Thymus (tissue), 11 donors: ENCODE measurements around the gene LITAFD. TPM values are rescaled to one million over a fixed set of nuclear protein-coding genes. Genes with fewer than 3 reads are reported as not detected.
A peak's percentile ranks its signal among the peaks of the same experiment; 100 is the strongest.

Experiments
- DNase-seq, 9 donors: peaks; one replicate each; pipeline ENCODE4 v3.0.0-alpha.2; 2013; ENCODE audit warnings: low spot score in 9 of 9, low read depth in 6 of 9, missing footprints in 1 of 9
- H3K27ac ChIP-seq, 2 donors: one replicate each; pipeline ENCODE4 v1.5.1; 2013; ENCODE audit warnings: control low read depth in 1 of 2, low read depth in 1 of 2, low read length in 1 of 2, mild to moderate bottlenecking in 1 of 2, moderate library complexity in 1 of 2
- H3K27me3 ChIP-seq, 2 donors: one replicate each; pipeline ENCODE4 v1.5.1; 2013; ENCODE audit warnings: low read length in 1 of 2; ENCODE audit not compliant: control insufficient read depth in 2 of 2, insufficient read depth in 1 of 2
- H3K36me3 ChIP-seq, 2 donors: one replicate each; pipeline ENCODE4 v1.5.1; 2013; ENCODE audit warnings: low read length in 1 of 2, mild to moderate bottlenecking in 1 of 2, moderate library complexity in 1 of 2; ENCODE audit not compliant: control insufficient read depth in 2 of 2, insufficient read depth in 2 of 2
- H3K4me1 ChIP-seq, 2 donors: one replicate each; pipeline ENCODE4 v1.5.1; 2013; ENCODE audit warnings: low read length in 2 of 2; ENCODE audit not compliant: control insufficient read depth in 2 of 2, insufficient read depth in 2 of 2
- H3K4me3 ChIP-seq, 2 donors: one replicate each; pipeline ENCODE4 v1.5.1; 2013; ENCODE audit warnings: low read length in 2 of 2, control low read depth in 1 of 2, mild to moderate bottlenecking in 1 of 2
- H3K9me3 ChIP-seq, 2 donors: one replicate each; pipeline ENCODE4 v1.5.1; 2013; ENCODE audit warnings: low read length in 1 of 2, mild to moderate bottlenecking in 1 of 2; ENCODE audit not compliant: control insufficient read depth in 2 of 2, insufficient read depth in 1 of 2
- WGBS: extraction: QIAGEN DNeasy Blood & Tissue Kit; methylation state at CpG from one replicate; pipeline ENCODE4 v1.1.7; 2013; 5-methylcytosine and 5-hydroxymethylcytosine counted together
- polyA plus RNA-seq: library from polyadenylated mRNA; stranded (reverse); fragments of 200-250 nt; gene quantifications from one replicate; pipeline ENCODE4 v1.2.3, GENCODE V29; 2013
- total RNA-seq: library from RNA; stranded (reverse); fragments of 120-200 nt; gene quantifications from one replicate; pipeline ENCODE4 v1.2.4, GENCODE V29; 2013
- donor health status: healthy.

LITAFD gene
- total and polyA plus RNA-seq, 2 donors, result not detected

GRCh38 chr16:8877894-8878522 lies 4.1 kb upstream of the LITAFD start:
- peaks cover 3% of the 10 kb centered on the region in 2 donors for H3K4me1 ChIP-seq
- no peak overlapping the region for H3K4me3 ChIP-seq
- peak overlapping the region in 1 of 2 donors; percentile 33 for H3K27ac ChIP-seq
- no peaks in the 10 kb centered on the region for H3K27me3 ChIP-seq
- no peaks in the 10 kb centered on the region for H3K36me3 ChIP-seq
- WGBS, result 83% methylated on average over 8 of the region's 8 CpGs
- no peaks in the 10 kb centered on the region for H3K9me3 ChIP-seq
- DNase-seq, result no peak

- peaks cover 3% of the 10 kb centered on the region in 2 donors for H3K4me1 ChIP-seq
- H3K9me3 ChIP-seq, result no peaks in the 10 kb centered on the region
- H3K4me3 ChIP-seq, result no peak overlapping the region
- H3K27ac ChIP-seq, result peak overlapping the region in 1 of 2 donors; percentile 33
- 90% methylated on average over 6 of the region's 6 CpGs for WGBS
- H3K27me3 ChIP-seq, result no peaks in the 10 kb centered on the region
- no peak for DNase-seq
- H3K36me3 ChIP-seq, result no peaks in the 10 kb centered on the region
Observed at GRCh38 chr16:8878523-8878911, 3.6 kb upstream of the LITAFD start.

- DNase-seq, result no peak
- Histone ChIP-seq H3K27ac (no peak overlapping the region), H3K4me3 (no peak overlapping the region), H3K36me3 (no peaks in the 10 kb centered on the region), H3K9me3 (no peaks in the 10 kb centered on the region), H3K4me1 (peaks cover 3% of the 10 kb centered on the region in 2 donors), H3K27me3 (peaks cover 0 to 11% of the 10 kb centered on the region in 2 donors)
- WGBS, result 95% methylated on average over 8 of the region's 8 CpGs
Observed at GRCh38 chr16:8880839-8881510, 1.2 kb upstream of the LITAFD start.

DNA sequence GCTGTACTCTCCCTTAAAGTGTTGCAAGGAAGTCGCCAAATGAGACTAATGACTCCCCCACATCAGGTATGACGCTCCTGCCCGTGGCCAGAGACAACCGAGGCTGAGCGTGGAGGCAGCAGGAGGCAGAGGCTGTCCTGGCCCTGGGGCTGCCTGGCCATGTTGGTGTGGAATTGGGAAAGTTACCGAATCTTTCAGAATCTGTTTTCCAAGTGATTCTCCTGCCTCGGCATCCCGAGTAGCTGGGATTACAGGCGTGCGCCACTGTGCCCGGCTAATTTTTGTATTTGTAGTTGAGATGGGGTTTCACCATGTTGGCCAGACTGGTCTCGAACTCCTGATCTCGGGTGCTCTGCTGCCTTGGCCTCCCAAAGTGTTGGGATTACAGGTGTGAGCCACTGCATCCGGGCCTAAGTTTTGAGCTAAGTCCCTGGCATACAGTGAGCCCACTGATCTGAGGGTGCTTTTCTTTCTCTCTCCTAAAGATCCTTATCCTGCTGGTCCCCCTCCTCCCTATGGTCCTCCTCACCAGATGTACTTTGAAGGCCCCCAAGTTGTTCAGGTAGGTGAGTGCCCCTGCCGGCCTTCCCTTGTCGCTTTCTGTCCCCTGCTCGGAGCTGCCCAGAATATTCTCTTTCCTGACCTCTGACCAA lies 700 bp downstream of the LITAFD start:
- Histone ChIP-seq H3K27ac (no peak overlapping the region), H3K27me3 (peaks cover 0 to 19% of the 10 kb centered on the region in 2 donors), H3K9me3 (no peaks in the 10 kb centered on the region), H3K4me1 (peaks cover 3% of the 10 kb centered on the region in 2 donors), H3K36me3 (peaks cover 1 to 6% of the 10 kb centered on the region in 2 donors), H3K4me3 (no peak overlapping the region)
- DNase-seq, result no peak
- 93% methylated on average over 17 of the region's 17 CpGs for WGBS

DNA sequence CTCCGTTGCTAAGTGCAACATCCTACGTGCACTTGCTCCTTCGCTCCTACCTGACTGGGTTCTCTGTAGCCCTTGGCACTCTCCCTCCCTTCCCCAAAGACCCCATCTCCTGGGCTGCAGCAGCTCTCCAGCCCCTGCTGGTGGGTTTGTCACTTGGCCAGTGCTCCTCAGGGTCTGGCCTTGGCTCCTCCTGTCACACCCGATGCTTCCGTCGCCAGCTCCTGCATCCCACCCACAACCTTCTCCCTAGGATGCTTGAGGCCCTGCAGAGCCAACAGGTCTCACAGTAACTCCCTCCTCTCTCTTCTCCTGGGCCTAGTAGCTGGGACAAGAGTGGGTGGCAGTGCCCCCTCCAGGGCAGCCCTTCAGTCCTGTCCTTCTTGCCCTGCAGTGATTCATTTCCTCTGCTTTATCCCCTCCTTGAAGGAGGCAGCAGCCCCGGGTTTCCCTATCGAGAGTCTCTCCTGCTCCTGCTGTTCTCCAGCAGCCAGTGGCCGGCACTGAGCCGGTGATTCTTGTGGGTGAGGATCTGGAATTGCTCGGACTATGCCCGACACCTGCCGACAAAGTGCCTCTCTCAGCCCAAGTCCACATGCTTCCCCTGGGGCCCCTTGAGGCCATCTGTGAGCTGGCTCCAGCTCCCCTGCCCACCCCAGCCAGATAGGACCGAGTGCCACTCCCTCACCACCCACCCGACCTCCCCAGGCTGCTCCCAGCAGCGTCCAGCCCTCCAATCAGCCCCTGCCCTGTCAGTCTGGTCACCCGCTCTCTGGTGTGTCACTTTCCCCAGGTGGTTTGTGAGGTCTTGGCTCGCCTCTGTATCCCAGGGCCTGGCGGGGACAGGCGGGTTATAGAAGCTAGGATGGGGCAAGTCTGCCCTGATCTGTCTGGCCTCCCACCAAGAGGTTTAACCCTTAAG lies 3.8 kb downstream of the LITAFD start:
- Histone ChIP-seq H3K27ac (no peak overlapping the region), H3K27me3 (peaks cover 0 to 19% of the 10 kb centered on the region in 2 donors), H3K4me1 (no peaks in the 10 kb centered on the region), H3K36me3 (peaks cover 24 to 27% of the 10 kb centered on the region in 2 donors), H3K4me3 (no peak overlapping the region), H3K9me3 (no peaks in the 10 kb centered on the region)
- WGBS, result 31% methylated on average over 20 of the region's 20 CpGs
- DNase-seq, result no peak

DNA sequence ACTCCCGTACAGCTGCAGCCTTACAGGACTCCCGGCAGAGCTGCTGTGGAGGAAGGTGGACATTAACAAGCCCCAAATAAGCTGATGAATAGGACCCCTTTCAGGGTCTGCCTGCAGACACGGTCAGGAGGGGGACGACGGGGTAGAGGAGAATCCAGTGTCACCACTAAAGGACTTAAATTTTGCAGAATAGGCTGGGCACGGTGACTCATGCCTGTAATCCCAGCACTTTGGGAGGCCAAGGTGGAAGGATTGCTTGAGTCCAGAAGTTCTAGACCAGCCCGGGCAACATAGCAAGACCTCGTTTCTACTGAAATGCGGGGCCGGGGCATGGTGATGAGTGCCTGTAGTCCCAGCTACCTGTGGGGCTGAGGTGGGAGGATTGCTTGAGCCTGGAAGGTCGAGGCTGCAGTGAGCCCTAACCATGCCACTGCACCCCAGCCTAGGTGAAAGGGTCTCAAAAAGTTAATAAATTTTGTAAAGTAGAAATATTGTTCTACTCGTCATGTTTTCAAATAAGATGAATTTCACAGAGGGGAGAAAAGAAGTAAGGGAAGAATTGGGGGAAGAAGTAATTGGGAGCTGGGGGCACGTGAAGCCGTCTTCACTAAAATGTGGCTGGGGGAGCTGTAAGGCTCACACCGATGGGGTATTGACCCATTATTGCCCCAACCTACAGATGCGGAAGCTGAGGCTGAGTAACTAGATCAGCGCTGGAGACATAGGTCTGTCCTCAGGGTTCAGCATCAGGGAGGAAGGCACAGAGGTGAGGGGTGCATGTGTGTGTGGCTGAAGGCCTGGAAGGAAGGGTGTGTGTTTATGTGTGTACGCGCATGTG lies 4.7 kb downstream of the LITAFD start:
- Histone ChIP-seq H3K36me3 (peaks cover 33 to 36% of the 10 kb centered on the region in 2 donors), H3K27me3 (peaks cover 0 to 19% of the 10 kb centered on the region in 2 donors), H3K4me3 (no peak overlapping the region), H3K27ac (no peak overlapping the region), H3K4me1 (no peaks in the 10 kb centered on the region), H3K9me3 (no peaks in the 10 kb centered on the region)
- WGBS, result 81% methylated on average over 19 of the region's 19 CpGs
- DNase-seq, result no peak

GRCh38 chr16:8887431-8887765 lies 5.2 kb downstream of the LITAFD start:
- H3K4me1 ChIP-seq, result no peaks in the 10 kb centered on the region
- H3K4me3 ChIP-seq, result no peak overlapping the region
- peaks cover 39 to 42% of the 10 kb centered on the region in 2 donors for H3K36me3 ChIP-seq
- no peaks in the 10 kb centered on the region for H3K9me3 ChIP-seq
- no peak for DNase-seq
- WGBS, result 98% methylated on average over 6 of the region's 6 CpGs
- H3K27ac ChIP-seq, result no peak overlapping the region
- peaks cover 0 to 19% of the 10 kb centered on the region in 2 donors for H3K27me3 ChIP-seq

DNA sequence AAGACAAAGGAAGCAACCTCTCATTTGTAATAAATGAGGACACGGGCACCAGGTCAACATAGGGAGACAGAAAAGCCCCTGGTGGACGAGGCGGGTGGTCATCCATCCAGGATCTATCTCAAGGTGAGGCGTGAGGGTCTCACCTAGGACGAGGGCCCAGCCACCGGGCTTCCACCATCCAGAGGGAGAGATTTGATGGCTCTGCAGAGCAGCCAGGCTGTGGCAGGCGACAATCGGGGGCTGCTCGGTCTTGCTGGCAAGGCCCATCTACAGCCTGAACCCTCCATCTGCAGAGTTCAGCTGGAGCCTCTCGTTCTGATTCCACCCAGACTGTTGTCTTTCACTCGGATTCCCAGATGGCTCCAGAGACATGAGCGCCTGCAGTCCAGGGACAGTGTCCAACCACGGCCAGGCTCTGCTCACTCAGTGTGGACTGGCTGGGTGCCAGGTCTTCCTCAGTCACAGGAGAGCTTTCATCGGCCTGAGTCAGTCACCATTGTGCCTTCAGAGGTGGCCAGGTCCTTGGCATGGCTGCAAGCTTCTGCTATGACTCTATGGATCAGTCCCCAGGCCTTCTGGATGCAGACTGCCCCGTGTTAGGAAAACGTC lies 5.9 kb downstream of the LITAFD start:
- Histone ChIP-seq H3K27ac (no peak overlapping the region), H3K9me3 (no peaks in the 10 kb centered on the region)

More for the DNA sequence above, 5.9 kb downstream of the LITAFD start:
- no peaks in the 10 kb centered on the region for H3K4me1 ChIP-seq
- peaks cover 42 to 46% of the 10 kb centered on the region in 2 donors for H3K36me3 ChIP-seq
- H3K27me3 ChIP-seq, result peaks cover 0 to 19% of the 10 kb centered on the region in 2 donors
- no peak for DNase-seq
- 95% methylated on average over 16 of the region's 16 CpGs for WGBS
- no peak overlapping the region for H3K4me3 ChIP-seq
